HepG2 (cell line): Measurements from ENCODE around the gene EIF1. TPM values are rescaled to one million over a fixed set of nuclear protein-coding genes. Genes with fewer than 3 reads are reported as not detected.
A peak's percentile ranks its signal among the peaks of the same experiment; 100 is the strongest.

Experiments used
- ATAC-seq: fragments of 200-7000 bp; cut with Tn5 transposase; 3 replicates; pipeline ENCODE4 v1.9.1; 2020; ENCODE audit warnings: mild to moderate bottlenecking, moderate library complexity
- BruUV-seq: library from RNA; stranded (reverse); fragments of 400-500 nt; replicated peaks from 2 replicates; lab custom pipeline; 2021; lab: Mats Ljungman, UMichigan
- CTCF ChIA-PET: fragments of 300-600 bp; formaldehyde crosslinking; extraction: SDS; loops from one replicate; lab custom pipeline; 2021; ENCODE audit warnings: low total read pairs, inconsistent platforms, low intra/inter-chr PET ratio; lab: Yijun Ruan, JAX
- POLR2A ChIA-PET: fragments of 350-600 bp; sonication (Branson Sonifier 250); formaldehyde crosslinking; loops from one replicate; lab custom pipeline; 2020; ENCODE audit warnings: antibody characterized with exemption, inconsistent platforms; lab: Yijun Ruan, JAX
- DNase-seq: peaks from one replicate; pipeline ENCODE4 v3.0.0-alpha.2; 2015; ENCODE audit warnings: low spot score
- FAIRE-seq: peaks from 3 replicates; lab custom pipeline; 2011; peaks lifted over from hg19 to GRCh38; lab: Jason Lieb, UNC
- H2AFZ ChIP-seq: one replicate; pipeline ENCODE4 v1.6.1; 2011; ENCODE audit warnings: low read length, inconsistent platforms
- H3K27ac ChIP-seq: fragments of 300-600 bp; 3 replicates; pipeline ENCODE4 v1.8.0; 2011; ENCODE audit warnings: mixed run types, mild to moderate bottlenecking, mixed read lengths, low read length, inconsistent platforms; ENCODE audit not compliant: insufficient read depth; ENCODE audit errors: extremely low read length
- H3K27me3 ChIP-seq, 2 experiments: fragments of 200-600 bp in 1 of 2; 2 replicates in 1 of 2; 3 replicates in 1 of 2; pipeline versions ENCODE4 v1.6.0 to v1.8.0; 2011; ENCODE audit warnings: low read length in 2 of 2, mild to moderate bottlenecking in 2 of 2, moderate library complexity in 2 of 2, inconsistent platforms in 1 of 2; ENCODE audit not compliant: insufficient read depth in 2 of 2, control insufficient read depth in 1 of 2
- H3K36me3 ChIP-seq, 2 experiments: fragments of 200-600 bp in 1 of 2; replicated peaks in 1 of 2; 2 replicates in 1 of 2; 3 replicates in 1 of 2; pipeline versions ENCODE4 v1.5.1 to v1.8.0; 2011; ENCODE audit warnings: low read length in 2 of 2, inconsistent platforms in 1 of 2; ENCODE audit not compliant: insufficient read depth in 2 of 2, control insufficient read depth in 1 of 2
- H3K4me1 ChIP-seq: 2 replicates; pipeline ENCODE4 v1.5.1; 2012; ENCODE audit warnings: low read length, inconsistent platforms; ENCODE audit not compliant: insufficient read depth
- H3K4me2 ChIP-seq: 2 replicates; pipeline ENCODE4 v1.6.0; 2011; ENCODE audit warnings: low read depth, low read length, inconsistent platforms
- H3K4me3 ChIP-seq, 3 experiments: fragments of 200-600 bp in 1 of 3; sonication (generic), shearing (Covaris generic) in 1 of 3; replicated peaks in 1 of 3; 2 replicates each; pipeline ENCODE4 v1.5.1; 2011 to 2016; ENCODE audit warnings: low read length in 3 of 3, inconsistent platforms in 2 of 3, low read depth in 2 of 3, mild to moderate bottlenecking in 2 of 3, control low read depth in 1 of 3, mixed read lengths in 1 of 3; ENCODE audit not compliant: insufficient read depth in 1 of 3
- H3K79me2 ChIP-seq: one replicate; pipeline ENCODE4 v1.6.1; 2011; ENCODE audit warnings: low read length, inconsistent platforms; ENCODE audit not compliant: insufficient read depth
- H3K9ac ChIP-seq: 2 replicates; pipeline ENCODE4 v1.6.0; 2011; ENCODE audit warnings: mild to moderate bottlenecking, low read depth, low read length, inconsistent platforms; ENCODE audit not compliant: insufficient read depth
- H3K9me3 ChIP-seq: 2 replicates; pipeline ENCODE4 v1.5.1; 2012; ENCODE audit warnings: mild to moderate bottlenecking, low read length
- H4K20me1 ChIP-seq: 2 replicates; pipeline ENCODE4 v1.6.0; 2011; ENCODE audit warnings: inconsistent platforms, mild to moderate bottlenecking, low read length, moderate library complexity; ENCODE audit not compliant: insufficient read depth
- HMGA1 ChIP-seq: sonication (generic); formaldehyde crosslinking; conservative IDR thresholded peaks from 2 replicates; pipeline ENCODE4 v1.4.0; 2020; ENCODE audit warnings: missing genetic modification reagents
- TCF12 ChIP-seq, 2 experiments: fragments of 450-650 bp in 1 of 2; sonication (generic) in 1 of 2; formaldehyde crosslinking in 1 of 2; IDR thresholded peaks; 2 replicates each; pipeline versions ENCODE4 v1.6.1 to v1.8.0; 2017 to 2022; ENCODE audit warnings: antibody characterized with exemption in 1 of 2, mild to moderate bottlenecking in 1 of 2, missing genetic modification reagents in 1 of 2, moderate library complexity in 1 of 2
- ZFP91 ChIP-seq: sonication (generic); formaldehyde crosslinking; IDR thresholded peaks from 2 replicates; pipeline ENCODE4 v1.9.0; 2022; ENCODE audit warnings: missing genetic modification reagents, mild to moderate bottlenecking, borderline replicate concordance
- ZNF512B ChIP-seq: sonication (generic); formaldehyde crosslinking; IDR thresholded peaks from 2 replicates; pipeline ENCODE4 v1.5.1; 2020; ENCODE audit warnings: missing genetic modification reagents, mild to moderate bottlenecking, borderline replicate concordance
- ZNF552 ChIP-seq: sonication (generic); formaldehyde crosslinking; IDR thresholded peaks from 2 replicates; pipeline ENCODE4 v1.9.0; 2022; ENCODE audit warnings: missing genetic modification reagents, mild to moderate bottlenecking, borderline replicate concordance
- ZNF646 ChIP-seq: sonication (generic); formaldehyde crosslinking; IDR thresholded peaks from 2 replicates; pipeline ENCODE4 v1.9.0; 2021; ENCODE audit warnings: mild to moderate bottlenecking, missing genetic modification reagents
- ZNF850 ChIP-seq: sonication (generic); formaldehyde crosslinking; conservative IDR thresholded peaks from 2 replicates; pipeline ENCODE4 v1.9.0; 2021; ENCODE audit warnings: mild to moderate bottlenecking, missing genetic modification reagents
- whole genome bisulfite sequencing: methylation state at CpG from one replicate; pipeline ENCODE4 v1.1.6; 2017; ENCODE audit warnings: low lambda C conversion rate; 5-methylcytosine and 5-hydroxymethylcytosine counted together
- in situ Hi-C: cut with HindIII; loops from 2 replicates; pipeline ENCODE4 v1.10.0; 2017; ENCODE audit warnings: low pct_unique_long_range_greater_than_20kb; ENCODE audit not compliant: extremely low pct_ligation_motif_present
- intact Hi-C: fragments of 100-400 bp; cut with micrococcal nuclease; formaldehyde crosslinking; loops from one replicate; pipeline ENCODE4 v1.10.0; 2022; ENCODE audit not compliant: unreplicated experiment
- polyA plus RNA-seq, 8 experiments: library from polyadenylated mRNA; depleted of rRNA in 3 of 8; stranded (reverse) in 7 of 8; unstranded in 1 of 8; fragments of >200 nt; fragmentation: Illumina TruSeq in 4 of 8; extraction: Trizol in 4 of 8; gene quantifications; 2 replicates each; pipeline versions ENCODE4 v1.2.1 to v1.2.3, GENCODE V29; 2011 to 2016; ENCODE audit warnings: low read depth in 4 of 8, missing spikeins in 1 of 8, mixed read lengths in 1 of 8; ENCODE audit not compliant: insufficient read depth in 1 of 8
- total RNA-seq, 5 experiments: library from RNA; depleted of rRNA; stranded (reverse); fragments of >200 nt; fragmentation: Illumina TruSeq; extraction: Trizol; gene quantifications; 2 replicates each; pipeline ENCODE4 v1.2.3, GENCODE V29; 2016; ENCODE audit warnings: low read depth in 1 of 5

The EIF1 gene
- total and polyA plus RNA-seq, 2 of the 13 experiments (the other 11 are each of a cell fraction or from before 2014, with no cell fraction given) = 147 to 517 TPM

GRCh38 chr17:41647038-41647813 is 41.5 kb upstream of the EIF1 start:
- ChIA-PET CTCF (interaction anchor here (0.7 to 11.1 kb wide), 12 partner anchors 11 to 844 kb away, joined by 3 to 242 read pairs (median 6); no protein-coding TSS in a partner anchor), POLR2A (no interaction called here)
- H3K9me3 ChIP-seq = no peaks in the 10 kb centered on the region
- BruUV-seq = no TSS peak
- FAIRE-seq (no peak), ATAC-seq (no peak; the same call in 2 of the 3 replicates), DNase-seq (no peak)
- H3K27me3 ChIP-seq = peaks cover 3 to 29% of the 10 kb centered on the region in 2 experiments; a peak in 4 of 5 replicates
- no peaks in the 10 kb centered on the region for H3K79me2 ChIP-seq
- peak overlapping the region; percentile 89 for H3K4me2 ChIP-seq
- H2AFZ ChIP-seq = no peak overlapping the region
- H3K4me3 ChIP-seq = 0 out of 6 replicates have a peak overlapping the region, but pooled peaks of 1 of the 3 experiments have one; percentile 66
- H4K20me1 ChIP-seq = no peaks in the 10 kb centered on the region
- WGBS = 63% methylated on average over 15 of the region's 15 CpGs
- H3K9ac ChIP-seq = no peak overlapping the region
- intact Hi-C loops = loop anchor here (5.0 to 10.0 kb wide), 2 partner anchors 72 to 845 kb away; partner anchors contain the start of gene KRT9
- no peaks in the 10 kb centered on the region for H3K36me3 ChIP-seq
- in situ Hi-C loops = no loop called here
- H3K27ac ChIP-seq = no peak overlapping the region
- peaks cover 39% of the 10 kb centered on the region for H3K4me1 ChIP-seq
- TF ChIP-seq ZNF850 (CRISPR knock-in tag) (0 out of 2 replicates have a peak, but pooled peaks have one; percentile 8), ZNF552 (no peak), TCF12 (IDR thresholded peaks at IDR 0.05) (no peak), TCF12 (CRISPR knock-in tag; IDR thresholded peaks at IDR 0.05) (no peak), ZNF646 (CRISPR knock-in tag) (0 out of 2 replicates have a peak, but pooled peaks have one; percentile 2), HMGA1 (CRISPR knock-in tag) (no peak), ZNF512B (CRISPR knock-in tag) (0 out of 2 replicates have a peak, but pooled peaks have one; percentile 32), ZFP91 (CRISPR knock-in tag) (0 out of 2 replicates have a peak, but pooled peaks have one; percentile 8)
